HK-2 (cell line): ENCODE data around the gene PRUNE1.

Experiments used
- DNase-seq: peaks from one replicate; pipeline ENCODE4 v3.0.0-alpha.2; 2018; ENCODE audit not compliant: unreplicated experiment

PRUNE1 gene

GRCh38 chr1:151049458-151049857 lies 41.2 kb downstream of the PRUNE1 start:
- no peak for DNase-seq

DNA sequence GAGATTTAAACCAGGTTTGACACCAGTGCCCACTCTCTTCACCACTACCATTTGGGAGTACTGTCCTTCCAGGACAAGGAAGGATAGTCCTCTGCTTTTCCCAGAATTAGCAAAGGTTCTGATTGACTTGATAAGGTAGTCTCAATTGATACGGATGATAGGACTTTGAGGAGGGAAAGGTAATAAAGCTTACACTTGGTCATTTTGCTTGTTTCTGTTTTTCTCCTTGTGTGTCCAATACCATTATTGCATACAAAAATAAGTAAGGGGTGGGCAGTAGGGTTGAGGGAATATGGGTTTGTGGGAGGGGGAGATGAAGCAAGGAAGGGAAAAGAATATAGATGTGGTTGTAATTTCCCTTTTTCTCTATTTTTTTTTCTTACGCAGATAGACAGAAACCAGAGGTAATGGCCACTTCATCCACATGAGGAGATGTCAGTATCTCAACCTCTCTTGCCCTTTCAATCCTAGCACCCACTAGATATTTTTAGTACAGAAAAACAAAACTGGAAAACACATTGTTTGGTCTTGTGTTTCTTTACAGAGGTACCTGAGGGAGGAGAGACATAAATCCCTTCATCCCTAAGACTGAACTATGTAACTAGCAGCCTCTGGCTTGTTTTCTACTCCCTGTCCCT lies 41.9 kb downstream of the PRUNE1 start:
- no peak for DNase-seq

- no peak for DNase-seq
Measured at GRCh38 chr1:151051356-151052009, 43.2 kb downstream of the PRUNE1 start.

DNA sequence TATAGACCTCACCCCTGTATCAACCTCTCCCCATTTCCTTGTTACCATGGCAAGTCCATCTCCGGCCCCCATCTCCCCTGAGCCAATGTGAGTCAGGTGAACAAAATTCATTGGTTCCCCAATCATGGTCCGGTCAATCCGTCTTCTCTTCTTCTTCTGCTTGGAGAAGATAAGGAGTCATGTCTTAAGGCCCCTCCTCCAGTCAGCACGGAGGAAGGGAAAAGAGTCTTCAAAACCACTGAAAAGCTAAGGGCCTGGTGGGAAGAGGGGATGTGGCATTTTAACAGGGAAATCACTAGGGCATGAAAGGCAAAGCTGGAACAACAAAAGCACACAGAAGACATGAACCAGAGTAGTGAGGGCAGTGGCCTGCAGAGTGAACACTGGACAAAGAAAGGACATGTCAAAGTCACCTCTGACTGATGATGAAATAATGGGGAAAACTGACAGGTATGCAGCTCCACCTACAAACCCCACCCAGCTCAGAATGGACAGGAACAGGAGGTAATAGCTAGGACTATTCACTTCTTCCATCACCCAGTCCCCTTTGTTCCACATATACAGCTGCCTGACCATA lies 46.8 kb downstream of the PRUNE1 start:
- no peak for DNase-seq

GRCh38 chr1:151055581-151055980 lies 47.3 kb downstream of the PRUNE1 start:
- DNase-seq: no peak

DNA sequence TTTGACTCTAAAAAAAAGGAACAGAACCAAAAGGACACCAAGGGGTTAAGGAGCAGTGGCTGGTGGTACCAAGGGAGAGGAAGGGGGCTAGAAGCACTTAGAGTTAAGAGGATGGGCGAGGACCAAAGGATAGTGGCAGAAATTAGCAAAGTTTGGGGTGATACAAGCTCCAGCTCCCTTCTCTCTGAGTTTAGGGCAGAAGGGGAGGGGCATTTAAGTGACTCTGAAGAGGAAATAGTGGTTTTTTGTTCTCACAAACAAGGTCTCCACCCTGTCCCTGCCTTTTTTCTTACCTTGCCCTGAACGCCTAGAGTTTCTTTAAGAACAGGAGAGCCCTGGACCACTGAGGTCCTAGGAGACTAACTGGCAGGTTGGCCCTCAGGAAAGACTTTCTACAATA lies 47.9 kb downstream of the PRUNE1 start:
- DNase-seq: no peak

DNA sequence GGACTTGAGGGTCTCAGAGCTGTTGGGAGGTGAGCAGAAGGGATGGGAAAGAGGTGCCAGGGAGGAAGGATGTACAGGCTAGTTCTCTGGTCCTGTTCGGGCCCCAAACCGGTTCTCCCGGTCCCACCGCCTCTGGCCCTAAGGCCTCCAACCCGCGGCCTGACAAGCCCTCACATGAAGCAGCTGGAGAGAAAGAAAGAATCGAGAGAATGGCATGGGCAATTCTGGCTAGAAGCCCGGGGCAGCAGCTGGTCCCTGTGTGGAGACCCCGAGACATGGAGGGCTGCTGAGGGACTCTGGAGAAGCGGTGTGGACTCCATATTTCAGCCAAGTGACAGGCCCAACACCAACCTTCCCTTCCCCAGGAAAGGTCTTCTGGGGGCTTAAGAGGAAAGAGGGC lies 50.4 kb downstream of the PRUNE1 start:
- peak; percentile 21 for DNase-seq

DNA sequence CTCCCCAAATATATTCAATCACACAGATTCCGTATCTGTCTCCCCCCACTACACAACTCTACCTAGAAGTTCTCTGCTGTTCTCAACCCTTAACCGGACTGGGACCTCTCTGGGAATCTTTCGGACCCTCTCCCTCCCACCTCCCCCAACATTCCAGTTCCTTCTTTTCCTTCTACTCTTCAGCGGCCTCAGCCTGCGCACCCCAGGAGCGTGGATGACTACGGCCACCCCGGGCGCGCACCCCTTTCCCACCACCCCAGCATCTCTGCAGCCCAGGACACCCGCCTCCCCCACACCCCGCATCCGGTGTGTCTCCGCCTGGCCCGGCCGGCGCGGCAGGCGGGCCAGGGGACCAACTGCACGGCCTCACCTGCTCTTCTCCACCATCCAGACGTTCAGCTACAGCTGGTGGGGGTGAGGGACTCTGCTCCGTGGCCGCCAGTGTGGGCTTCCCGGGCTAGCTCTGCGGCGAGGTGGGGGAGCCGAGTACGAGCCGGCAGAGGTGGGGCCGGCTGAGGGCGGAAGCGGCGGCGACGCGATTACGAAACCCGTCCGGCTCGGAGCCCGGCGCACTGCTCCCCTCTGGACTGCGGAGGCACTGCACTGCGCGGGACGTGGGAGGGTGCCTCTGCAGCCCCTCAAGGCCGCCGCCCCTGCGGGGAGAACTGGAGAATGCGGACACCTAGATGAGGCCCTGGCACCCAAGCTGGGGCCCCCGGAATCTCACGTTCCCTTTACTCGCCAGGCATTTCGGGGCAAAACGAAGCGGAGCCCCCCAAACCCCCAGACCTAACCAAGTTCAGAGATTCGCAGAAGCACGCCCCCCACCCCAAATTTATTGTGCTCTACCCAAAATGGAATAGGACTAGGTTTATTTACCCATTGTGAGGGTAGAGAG lies 51.1 kb downstream of the PRUNE1 start, which contains the start of gene CDC42SE1:
CDC42SE1 (minus strand) TSS at position 514 of the 898 bp plus-strand sequence. CDS start 3,892 bp downstream, outside the sequence.
- peak; percentile 82 for DNase-seq

DNA sequence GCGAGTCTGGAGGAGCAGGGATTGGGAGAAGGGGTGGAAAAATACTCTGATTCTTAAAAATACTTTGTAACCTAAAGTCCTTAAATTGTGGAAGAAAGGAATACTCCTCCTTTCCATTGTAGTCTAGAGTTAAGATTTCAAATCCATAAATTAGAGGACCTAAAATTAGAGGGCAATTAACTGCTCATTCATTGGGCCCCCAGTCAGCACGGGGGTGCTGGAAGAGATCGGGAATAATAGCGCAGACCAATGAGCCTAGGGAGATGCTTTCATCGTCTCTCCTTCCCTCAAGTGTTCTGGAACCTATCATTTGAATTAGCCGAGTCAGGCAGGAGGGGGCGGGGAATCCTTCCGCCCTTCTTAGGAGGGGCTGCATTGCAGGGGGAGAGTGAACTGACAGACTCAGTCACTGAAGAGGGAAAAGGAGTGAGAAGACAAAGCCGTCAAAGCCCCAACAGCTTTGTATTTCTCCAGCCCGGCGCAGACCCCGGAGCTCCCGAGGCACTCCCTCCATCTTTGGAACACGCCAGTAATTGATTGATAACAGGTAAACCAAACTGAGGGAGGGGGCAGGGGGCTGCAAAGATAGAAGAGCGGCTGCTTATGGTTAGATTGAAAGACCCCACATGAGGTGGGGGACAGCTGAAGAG lies 51.9 kb downstream of the PRUNE1 start, which contains the start of gene MLLT11:
MLLT11 (plus strand) TSS at position 391 of the 650 bp plus-strand sequence. CDS start 6,828 bp downstream, outside the sequence.
- peak; percentile 57 for DNase-seq

DNA sequence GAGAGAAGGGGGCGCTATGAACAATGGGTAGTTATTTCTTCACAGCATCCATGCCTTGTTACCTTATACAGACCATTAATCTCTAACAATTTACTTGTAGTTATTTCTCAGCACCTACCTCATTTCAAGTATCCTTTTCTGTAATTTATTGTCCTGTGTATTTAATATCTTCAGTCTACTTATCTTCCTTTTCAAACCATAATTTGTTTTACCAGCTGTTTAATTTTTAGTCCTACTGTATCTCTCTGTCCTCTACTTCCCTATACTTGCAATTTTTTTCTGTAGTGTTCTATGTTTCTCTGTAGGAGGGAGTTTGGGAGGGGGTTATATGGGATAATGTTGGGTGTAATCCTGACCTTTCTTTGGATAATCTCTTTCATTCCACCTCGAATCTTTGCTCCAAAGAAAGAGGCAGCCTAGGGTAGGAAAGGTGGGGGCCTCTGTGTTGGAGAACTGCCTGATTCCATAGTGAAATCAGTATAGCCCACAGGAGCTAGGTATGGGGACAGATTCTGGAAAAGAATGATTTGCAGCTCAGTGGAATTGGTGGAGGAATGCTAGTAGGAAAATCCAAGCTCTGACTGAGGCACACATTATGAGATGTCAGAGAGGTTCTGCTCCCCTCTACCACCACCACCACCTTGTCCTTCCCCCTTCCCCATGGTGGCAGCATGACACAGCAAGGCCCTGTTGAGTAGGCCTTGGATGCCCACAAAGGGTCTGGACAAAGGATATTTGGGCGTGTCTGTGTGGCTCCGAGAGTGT lies 52.6 kb downstream of the PRUNE1 start:
- DNase-seq: peak; percentile 32

DNA sequence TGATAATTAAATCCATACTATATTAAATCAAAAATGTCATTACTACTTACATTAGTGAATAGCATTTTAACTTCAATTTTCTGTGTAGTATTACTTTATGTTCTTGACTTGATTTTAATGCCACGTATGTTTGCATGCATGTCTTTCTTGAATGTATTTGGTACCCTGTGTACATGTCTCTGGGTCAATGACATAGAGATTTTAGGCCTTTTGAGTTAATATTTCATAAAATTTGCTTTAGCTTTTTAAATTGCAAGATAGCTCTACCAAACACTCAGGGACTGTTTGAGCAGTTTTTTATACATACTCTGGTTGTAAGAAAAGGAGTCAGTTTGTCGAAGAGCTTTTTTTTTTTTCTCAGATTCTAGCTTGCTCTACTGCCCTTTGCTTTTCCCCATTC lies 53.5 kb downstream of the PRUNE1 start:
- DNase-seq: no peak

DNA sequence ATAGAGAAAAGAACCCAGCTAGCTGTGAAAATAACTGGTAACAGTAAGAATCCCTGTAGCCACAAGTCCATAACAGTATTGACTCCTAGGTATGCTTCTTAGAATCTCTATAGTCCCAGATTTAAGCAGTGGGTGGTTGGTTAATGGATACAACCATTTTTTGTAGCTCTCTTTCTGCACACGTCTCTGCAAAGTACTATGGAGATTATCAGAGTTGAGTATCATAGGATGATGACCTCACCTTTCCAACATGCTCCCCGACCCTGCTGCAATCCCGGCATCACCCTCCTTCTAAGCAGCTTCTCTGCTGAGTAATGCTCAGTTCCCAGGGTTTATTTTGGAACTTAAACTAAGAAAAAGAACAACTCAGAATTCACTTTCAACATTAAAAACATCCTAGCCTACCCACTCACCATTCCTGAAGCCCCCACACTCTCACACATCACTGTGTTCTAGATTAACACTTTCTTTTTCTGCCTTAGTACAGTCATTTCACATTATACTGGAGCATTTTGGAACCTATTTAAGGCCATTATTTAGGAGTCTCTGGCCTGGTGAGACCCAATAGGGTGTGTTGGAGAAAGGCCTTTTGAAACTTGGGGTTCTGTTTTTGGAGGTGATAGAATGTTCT lies 54.6 kb downstream of the PRUNE1 start:
- peak; percentile 40 for DNase-seq

- DNase-seq: no peak
Measured at GRCh38 chr1:151065089-151065645, 56.9 kb downstream of the PRUNE1 start.

- no peak for DNase-seq
Measured at GRCh38 chr1:151067185-151067584, 58.9 kb downstream of the PRUNE1 start.

DNA sequence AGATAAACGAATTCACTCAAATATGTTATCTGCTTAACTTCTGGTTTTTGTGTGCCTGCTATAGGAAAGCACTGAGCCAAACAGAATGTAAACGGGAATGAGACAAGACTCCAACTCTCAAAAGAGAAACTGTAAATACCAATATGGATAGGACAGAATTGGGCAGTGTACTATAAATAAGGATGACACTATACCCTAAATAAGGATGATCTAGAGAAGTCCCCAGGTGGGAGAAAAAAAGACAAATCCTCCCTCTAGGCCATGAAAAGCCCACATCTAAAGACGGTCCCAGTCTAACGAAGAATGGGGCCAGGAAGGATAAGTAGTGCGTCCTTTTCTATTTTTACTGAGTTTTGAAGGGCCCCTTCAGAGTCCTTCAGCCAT lies 60.8 kb downstream of the PRUNE1 start:
- DNase-seq: no peak

DNA sequence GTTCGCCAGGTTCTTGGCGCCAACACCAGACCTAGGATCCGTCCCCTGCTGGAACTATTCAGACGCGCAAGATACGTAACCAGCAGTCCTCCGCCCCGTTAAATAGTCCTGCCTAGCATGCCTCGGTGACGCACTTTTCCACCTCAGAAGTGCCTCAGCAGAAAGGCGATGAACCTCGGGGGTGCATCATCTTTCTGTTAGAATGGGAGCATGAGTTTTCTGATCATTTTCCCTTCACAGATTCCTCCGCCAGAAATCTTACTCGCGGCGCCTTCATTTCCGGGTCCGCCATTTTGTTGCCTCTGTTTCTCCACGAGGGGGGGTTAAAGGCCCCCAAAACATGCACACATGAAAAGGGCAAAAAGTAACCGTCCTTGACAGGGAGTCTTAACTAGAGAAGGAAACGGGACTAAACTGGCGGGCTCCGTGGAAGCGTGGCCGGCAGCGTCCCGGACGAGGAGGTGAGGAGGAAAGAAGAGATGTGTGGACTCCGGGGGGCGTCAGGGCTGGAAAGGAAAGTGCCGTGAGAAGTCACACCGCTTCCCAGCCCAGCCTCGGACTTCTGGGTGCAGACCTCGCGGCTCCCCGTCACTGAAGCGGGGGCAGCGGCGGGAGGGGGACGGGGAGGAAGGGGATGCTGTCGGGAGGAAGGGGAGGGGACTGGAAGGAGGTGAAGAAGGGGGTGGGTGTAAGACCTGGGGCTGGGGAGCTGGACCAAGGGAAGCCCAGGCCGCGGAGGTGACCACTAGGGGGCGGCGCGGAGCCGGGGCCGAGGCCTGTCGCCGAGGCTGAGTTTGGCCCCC lies 62.4 kb downstream of the PRUNE1 start, which contains the start of gene GABPB2:
GABPB2 (plus strand) TSS at position 288 of the 803 bp plus-strand sequence. CDS start 17,429 bp downstream, outside the sequence.
- peak; percentile 86 for DNase-seq

GRCh38 chr1:151072224-151072623 lies 64.0 kb downstream of the PRUNE1 start:
- no peak for DNase-seq
